ENCODE results near the gene ZNF750.

DNA sequence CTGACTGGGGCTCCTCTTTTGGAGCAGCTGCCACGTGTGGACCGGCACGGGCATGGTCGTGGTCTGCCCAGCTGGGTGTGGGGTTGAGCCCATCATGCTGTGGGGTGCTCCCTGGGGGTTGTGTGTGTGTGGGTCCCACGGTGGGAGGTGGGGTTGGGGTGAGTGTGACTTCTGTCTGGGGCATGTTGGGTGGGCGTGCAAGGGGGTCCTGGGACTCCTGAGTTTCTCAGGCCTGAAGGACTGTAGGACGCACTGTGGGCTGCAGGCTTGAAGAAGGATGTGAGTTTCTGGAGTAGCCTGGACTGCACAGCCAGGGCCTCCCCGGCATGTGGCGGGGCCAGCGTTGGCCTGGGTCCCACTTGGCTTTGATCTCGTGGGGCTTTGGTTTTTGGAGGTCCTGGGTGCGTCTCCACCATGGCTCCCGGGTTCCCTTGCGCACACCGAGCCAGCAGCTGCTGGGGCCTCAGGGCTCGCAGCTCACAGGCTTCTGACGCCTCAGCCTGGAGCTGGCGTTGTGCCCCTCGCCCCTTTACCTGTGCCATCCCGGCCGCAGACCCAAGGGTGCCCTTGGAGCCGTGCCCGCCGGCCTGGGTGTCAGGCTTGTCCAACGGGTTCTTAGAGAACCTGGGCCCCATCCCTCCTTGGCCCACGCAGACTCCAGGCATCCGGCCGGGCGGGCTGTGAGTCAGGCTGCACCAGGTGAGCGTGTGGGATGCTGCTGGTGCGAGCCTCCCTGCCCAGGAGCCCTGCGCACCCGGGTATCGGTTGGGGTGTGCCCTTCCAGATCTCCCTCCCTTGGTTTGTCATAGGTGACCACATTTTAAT, 34.4 kb upstream of the ZNF750 start:
- TF ChIP-seq KMT2A (CRISPR knock-in tag; IDR thresholded peaks at IDR 0.05), result no peak
- TF ChIP-seq FIP1L1 (IDR thresholded peaks at IDR 0.05; ENCODE audit: borderline replicate concordance, insufficient read depth, low read depth, low read length), result no peak
- TF ChIP-seq EHMT2 (IDR thresholded peaks at IDR 0.05; ENCODE audit: borderline replicate concordance, low read depth, low read length), result no peak
- TF ChIP-seq, protein P1, sequence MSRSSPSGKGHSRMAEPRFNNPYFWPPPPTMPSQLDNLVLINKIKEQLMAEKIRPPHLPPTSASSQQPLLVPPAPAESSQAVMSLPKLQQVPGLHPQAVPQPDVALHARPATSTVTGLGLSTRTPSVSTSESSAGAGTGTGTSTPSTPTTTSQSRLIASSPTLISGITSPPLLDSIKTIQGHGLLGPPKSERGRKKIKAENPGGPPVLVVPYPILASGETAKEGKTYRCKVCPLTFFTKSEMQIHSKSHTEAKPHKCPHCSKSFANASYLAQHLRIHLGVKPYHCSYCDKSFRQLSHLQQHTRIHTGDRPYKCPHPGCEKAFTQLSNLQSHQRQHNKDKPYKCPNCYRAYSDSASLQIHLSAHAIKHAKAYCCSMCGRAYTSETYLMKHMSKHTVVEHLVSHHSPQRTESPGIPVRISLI (CRISPR knock-in tag; IDR thresholded peaks at IDR 0.05; ENCODE audit: borderline replicate concordance), result no peak
- TF ChIP-seq, protein P2, sequence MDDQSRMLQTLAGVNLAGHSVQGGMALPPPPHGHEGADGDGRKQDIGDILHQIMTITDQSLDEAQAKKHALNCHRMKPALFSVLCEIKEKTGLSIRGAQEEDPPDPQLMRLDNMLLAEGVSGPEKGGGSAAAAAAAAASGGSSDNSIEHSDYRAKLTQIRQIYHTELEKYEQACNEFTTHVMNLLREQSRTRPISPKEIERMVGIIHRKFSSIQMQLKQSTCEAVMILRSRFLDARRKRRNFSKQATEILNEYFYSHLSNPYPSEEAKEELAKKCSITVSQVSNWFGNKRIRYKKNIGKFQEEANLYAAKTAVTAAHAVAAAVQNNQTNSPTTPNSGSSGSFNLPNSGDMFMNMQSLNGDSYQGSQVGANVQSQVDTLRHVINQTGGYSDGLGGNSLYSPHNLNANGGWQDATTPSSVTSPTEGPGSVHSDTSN (CRISPR knock-in tag; IDR thresholded peaks at IDR 0.05; ENCODE audit: borderline replicate concordance), result no peak
- TF ChIP-seq EP300 (IDR thresholded peaks at IDR 0.05; ENCODE audit: low read depth in 2 of 2, low read length in 2 of 2), result no peak
- no peak for TF ChIP-seq EP300 (CRISPR knock-in tag; IDR thresholded peaks at IDR 0.05; ENCODE audit: borderline replicate concordance)
- no peak for TF ChIP-seq ZBTB20 (CRISPR knock-in tag; IDR thresholded peaks at IDR 0.05; ENCODE audit: borderline replicate concordance, low read depth)
- no peak for TF ChIP-seq NR2F6 (IDR thresholded peaks at IDR 0.05)
- TF ChIP-seq NR2F6 (CRISPR knock-in tag; IDR thresholded peaks at IDR 0.05), result no peak
- TF ChIP-seq, protein P3, sequence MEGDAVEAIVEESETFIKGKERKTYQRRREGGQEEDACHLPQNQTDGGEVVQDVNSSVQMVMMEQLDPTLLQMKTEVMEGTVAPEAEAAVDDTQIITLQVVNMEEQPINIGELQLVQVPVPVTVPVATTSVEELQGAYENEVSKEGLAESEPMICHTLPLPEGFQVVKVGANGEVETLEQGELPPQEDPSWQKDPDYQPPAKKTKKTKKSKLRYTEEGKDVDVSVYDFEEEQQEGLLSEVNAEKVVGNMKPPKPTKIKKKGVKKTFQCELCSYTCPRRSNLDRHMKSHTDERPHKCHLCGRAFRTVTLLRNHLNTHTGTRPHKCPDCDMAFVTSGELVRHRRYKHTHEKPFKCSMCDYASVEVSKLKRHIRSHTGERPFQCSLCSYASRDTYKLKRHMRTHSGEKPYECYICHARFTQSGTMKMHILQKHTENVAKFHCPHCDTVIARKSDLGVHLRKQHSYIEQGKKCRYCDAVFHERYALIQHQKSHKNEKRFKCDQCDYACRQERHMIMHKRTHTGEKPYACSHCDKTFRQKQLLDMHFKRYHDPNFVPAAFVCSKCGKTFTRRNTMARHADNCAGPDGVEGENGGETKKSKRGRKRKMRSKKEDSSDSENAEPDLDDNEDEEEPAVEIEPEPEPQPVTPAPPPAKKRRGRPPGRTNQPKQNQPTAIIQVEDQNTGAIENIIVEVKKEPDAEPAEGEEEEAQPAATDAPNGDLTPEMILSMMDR (CRISPR knock-in tag; IDR thresholded peaks at IDR 0.05), result no peak
- no peak for TF ChIP-seq ARNT (IDR thresholded peaks at IDR 0.05)
- no peak for TF ChIP-seq SMARCC2 (IDR thresholded peaks at IDR 0.05)
- no peak for TF ChIP-seq RELA (CRISPR knock-in tag; IDR thresholded peaks at IDR 0.05)
- no peak for TF ChIP-seq ZNF839 (CRISPR knock-in tag; IDR thresholded peaks at IDR 0.05; ENCODE audit: borderline replicate concordance)
